Ishikawa (cell line): ENCODE results near the gene CFAP91.

Experiments used
- CEBPB ChIP-seq: IDR thresholded peaks from 2 replicates; pipeline ENCODE4 v1.6.1; 2012
- CREB1 ChIP-seq: IDR thresholded peaks from 2 replicates; pipeline ENCODE4 v1.6.1; 2012; ENCODE audit warnings: low read depth
- EGR1 ChIP-seq: IDR thresholded peaks from 2 replicates; pipeline ENCODE4 v1.6.1; 2012
- EP300 ChIP-seq: IDR thresholded peaks from 2 replicates; pipeline ENCODE4 v1.6.1; 2012; ENCODE audit warnings: borderline replicate concordance
- FOXM1 ChIP-seq: IDR thresholded peaks from 2 replicates; pipeline ENCODE4 v1.6.1; 2012; ENCODE audit warnings: low read depth, borderline replicate concordance
- MAX ChIP-seq: IDR thresholded peaks from 2 replicates; pipeline ENCODE4 v1.6.1; 2012
- NFIC ChIP-seq: IDR thresholded peaks from 2 replicates; pipeline ENCODE4 v1.6.1; 2012
- RAD21 ChIP-seq: IDR thresholded peaks from 2 replicates; pipeline ENCODE4 v1.6.1; 2012; ENCODE audit warnings: low read depth
- TAF1 ChIP-seq: IDR thresholded peaks from 2 replicates; pipeline ENCODE4 v1.6.1; 2012; ENCODE audit warnings: low read depth, mild to moderate bottlenecking
- TCF12 ChIP-seq: IDR thresholded peaks from 2 replicates; pipeline ENCODE4 v1.6.1; 2012; ENCODE audit warnings: low read depth
- TEAD4 ChIP-seq: IDR thresholded peaks from 2 replicates; pipeline ENCODE4 v1.6.1; 2012
- YY1 ChIP-seq: IDR thresholded peaks from 2 replicates; pipeline ENCODE4 v1.6.1; 2012; ENCODE audit warnings: low read depth
- ZBTB7A ChIP-seq: IDR thresholded peaks from 2 replicates; pipeline ENCODE4 v1.6.1; 2012; ENCODE audit warnings: low read depth
- TF ChIP-seq, protein P1 (sequence below): IDR thresholded peaks from 2 replicates; pipeline ENCODE4 v1.6.1; 2012; ENCODE audit warnings: low read depth, mild to moderate bottlenecking
- TF ChIP-seq, protein P2 (sequence below): IDR thresholded peaks from 2 replicates; pipeline ENCODE4 v1.6.1; 2012

The CFAP91 gene

GRCh38 chr3:119681279-119681678 is 21.5 kb upstream of the CFAP91 start:
- TF ChIP-seq RAD21 (peak; percentile 75), YY1 (no peak), ZBTB7A (no peak)

DNA sequence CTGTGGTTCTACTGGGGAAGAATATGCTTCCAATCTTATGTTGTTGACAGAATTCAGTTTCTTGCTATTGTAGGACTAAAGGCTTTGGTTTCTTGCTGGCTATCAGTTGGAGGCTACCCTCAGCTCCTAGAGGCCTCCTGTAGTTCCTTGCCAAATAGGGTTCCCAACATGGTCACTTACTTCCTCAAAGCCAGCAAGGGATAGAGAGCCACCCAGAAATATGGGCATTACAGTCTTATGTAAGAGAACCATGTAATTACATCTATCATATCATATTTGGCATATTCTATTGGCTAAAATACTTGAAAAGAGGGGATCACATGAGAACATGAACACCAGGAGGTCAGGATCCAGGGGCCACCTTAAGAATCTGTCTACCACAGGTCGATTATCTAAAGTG is 19.4 kb upstream of the CFAP91 start:
- TF ChIP-seq TAF1 (no peak), CREB1 (no peak), MAX (no peak), YY1 (no peak), NFIC (no peak), EP300 (no peak), EGR1 (no peak), ZBTB7A (no peak), FOXM1 (no peak), TCF12 (no peak), CEBPB (no peak), TEAD4 (no peak), RAD21 (no peak)
- TF ChIP-seq, protein P1, sequence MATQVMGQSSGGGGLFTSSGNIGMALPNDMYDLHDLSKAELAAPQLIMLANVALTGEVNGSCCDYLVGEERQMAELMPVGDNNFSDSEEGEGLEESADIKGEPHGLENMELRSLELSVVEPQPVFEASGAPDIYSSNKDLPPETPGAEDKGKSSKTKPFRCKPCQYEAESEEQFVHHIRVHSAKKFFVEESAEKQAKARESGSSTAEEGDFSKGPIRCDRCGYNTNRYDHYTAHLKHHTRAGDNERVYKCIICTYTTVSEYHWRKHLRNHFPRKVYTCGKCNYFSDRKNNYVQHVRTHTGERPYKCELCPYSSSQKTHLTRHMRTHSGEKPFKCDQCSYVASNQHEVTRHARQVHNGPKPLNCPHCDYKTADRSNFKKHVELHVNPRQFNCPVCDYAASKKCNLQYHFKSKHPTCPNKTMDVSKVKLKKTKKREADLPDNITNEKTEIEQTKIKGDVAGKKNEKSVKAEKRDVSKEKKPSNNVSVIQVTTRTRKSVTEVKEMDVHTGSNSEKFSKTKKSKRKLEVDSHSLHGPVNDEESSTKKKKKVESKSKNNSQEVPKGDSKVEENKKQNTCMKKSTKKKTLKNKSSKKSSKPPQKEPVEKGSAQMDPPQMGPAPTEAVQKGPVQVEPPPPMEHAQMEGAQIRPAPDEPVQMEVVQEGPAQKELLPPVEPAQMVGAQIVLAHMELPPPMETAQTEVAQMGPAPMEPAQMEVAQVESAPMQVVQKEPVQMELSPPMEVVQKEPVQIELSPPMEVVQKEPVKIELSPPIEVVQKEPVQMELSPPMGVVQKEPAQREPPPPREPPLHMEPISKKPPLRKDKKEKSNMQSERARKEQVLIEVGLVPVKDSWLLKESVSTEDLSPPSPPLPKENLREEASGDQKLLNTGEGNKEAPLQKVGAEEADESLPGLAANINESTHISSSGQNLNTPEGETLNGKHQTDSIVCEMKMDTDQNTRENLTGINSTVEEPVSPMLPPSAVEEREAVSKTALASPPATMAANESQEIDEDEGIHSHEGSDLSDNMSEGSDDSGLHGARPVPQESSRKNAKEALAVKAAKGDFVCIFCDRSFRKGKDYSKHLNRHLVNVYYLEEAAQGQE: no peak
- TF ChIP-seq, protein P2, sequence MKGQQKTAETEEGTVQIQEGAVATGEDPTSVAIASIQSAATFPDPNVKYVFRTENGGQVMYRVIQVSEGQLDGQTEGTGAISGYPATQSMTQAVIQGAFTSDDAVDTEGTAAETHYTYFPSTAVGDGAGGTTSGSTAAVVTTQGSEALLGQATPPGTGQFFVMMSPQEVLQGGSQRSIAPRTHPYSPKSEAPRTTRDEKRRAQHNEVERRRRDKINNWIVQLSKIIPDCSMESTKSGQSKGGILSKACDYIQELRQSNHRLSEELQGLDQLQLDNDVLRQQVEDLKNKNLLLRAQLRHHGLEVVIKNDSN: no peak

DNA sequence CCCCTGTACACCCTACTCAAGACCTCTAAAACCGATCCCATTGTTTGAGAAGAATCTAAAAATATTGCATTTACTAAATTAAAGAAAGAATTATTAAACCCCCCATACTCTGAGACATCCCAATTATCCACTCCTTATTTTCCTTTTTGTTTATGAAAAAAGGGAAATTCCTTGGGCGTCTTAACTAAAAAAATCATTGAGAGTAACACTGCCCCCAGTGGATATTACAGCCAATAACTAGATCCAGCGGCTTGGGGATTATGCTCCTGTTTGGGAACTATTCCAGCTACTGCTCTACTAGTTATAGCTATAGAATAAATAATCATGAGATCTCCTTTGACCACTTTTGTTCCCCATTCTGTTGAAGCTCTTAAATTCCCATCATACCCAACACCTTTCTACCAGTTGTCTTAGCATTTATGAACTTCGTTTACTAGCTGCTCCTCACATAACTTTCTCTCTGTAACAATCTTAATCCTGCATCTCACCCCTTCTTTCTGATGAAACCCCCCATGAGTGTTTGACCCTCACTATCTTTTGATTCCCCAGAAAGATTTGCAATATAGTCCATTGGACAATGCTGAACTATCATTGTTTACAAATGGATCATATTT is 12.7 kb upstream of the CFAP91 start:
- TF ChIP-seq, protein P1: no peak
- TF ChIP-seq NFIC (no peak), MAX (no peak), FOXM1 (no peak), TAF1 (no peak), CREB1 (no peak), TEAD4 (no peak), YY1 (no peak), RAD21 (no peak), EGR1 (no peak), TCF12 (no peak), ZBTB7A (no peak), CEBPB (no peak), EP300 (no peak)
- TF ChIP-seq, protein P2: no peak

- TF ChIP-seq TEAD4: no peak
- no peak for TF ChIP-seq RAD21
- TF ChIP-seq FOXM1: no peak
Measured at GRCh38 chr3:119695480-119695879, 7.3 kb upstream of the CFAP91 start.

DNA sequence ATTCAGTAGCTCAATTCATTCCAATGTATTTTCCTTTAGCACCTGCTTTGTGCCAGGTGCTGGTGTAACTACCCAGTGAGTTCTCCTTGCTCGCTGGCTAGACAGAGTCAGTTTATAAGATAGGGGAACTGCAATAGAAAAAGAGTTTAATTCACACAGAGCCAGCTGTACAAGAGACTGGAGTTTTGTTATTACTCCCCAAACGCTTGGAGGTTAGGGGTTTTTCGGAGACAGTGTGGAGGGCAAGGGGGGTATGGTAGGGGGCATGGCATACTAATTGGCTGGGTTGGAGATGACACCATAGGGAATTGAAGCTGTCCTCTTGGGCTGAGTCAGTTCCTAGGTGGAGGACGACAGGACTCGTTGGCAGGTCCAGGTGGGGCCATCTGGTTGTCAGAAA is 5.4 kb upstream of the CFAP91 start:
- TF ChIP-seq EGR1 (no peak), MAX (no peak), TEAD4 (no peak)

GRCh38 chr3:119700269-119700919 is 2.4 kb upstream of the CFAP91 start:
- no peak for TF ChIP-seq TAF1
- no peak for TF ChIP-seq CREB1
- TF ChIP-seq MAX: no peak
- no peak for TF ChIP-seq EP300
- no peak for TF ChIP-seq CEBPB
- no peak for TF ChIP-seq TEAD4
- no peak for TF ChIP-seq ZBTB7A
- TF ChIP-seq NFIC: no peak
- no peak for TF ChIP-seq TCF12
- TF ChIP-seq, protein P1: no peak
- no peak for TF ChIP-seq RAD21
- TF ChIP-seq EGR1: no peak
- no peak for TF ChIP-seq FOXM1
- no peak for TF ChIP-seq YY1
- TF ChIP-seq, protein P2: no peak
